Osteoblast (primary cell): ENCODE measurements around the gene TNNI3K. TPM values are rescaled to one million over a fixed set of nuclear protein-coding genes. Genes with fewer than 3 reads are reported as not detected.

Experiments
- DNase-seq: peaks from one replicate; pipeline ENCODE4 v3.0.0; 2011; ENCODE audit warnings: low spot score, mixed read lengths; ENCODE audit not compliant: insufficient read length; ENCODE audit errors: missing footprints
- H2AFZ ChIP-seq: 2 replicates; pipeline ENCODE4 v1.6.0; 2011; ENCODE audit warnings: mild to moderate bottlenecking, low read length
- H3K27ac ChIP-seq: 2 replicates; pipeline ENCODE4 v1.5.1; 2011; ENCODE audit warnings: mild to moderate bottlenecking, low read depth, low read length, moderate library complexity
- H3K27me3 ChIP-seq: 2 replicates; pipeline ENCODE4 v1.6.0; 2012; ENCODE audit warnings: mild to moderate bottlenecking, control low read depth, inconsistent platforms, low read length, moderate library complexity; ENCODE audit not compliant: insufficient read depth
- H3K36me3 ChIP-seq: 2 replicates; pipeline ENCODE4 v1.5.1; 2011; ENCODE audit warnings: mild to moderate bottlenecking, low read length, control low read depth, moderate library complexity; ENCODE audit not compliant: insufficient read depth
- H3K4me1 ChIP-seq: 2 replicates; pipeline ENCODE4 v1.5.1; 2011; ENCODE audit warnings: mild to moderate bottlenecking, low read length, control low read depth, moderate library complexity; ENCODE audit not compliant: insufficient read depth
- H3K4me2 ChIP-seq: 2 replicates; pipeline ENCODE4 v1.6.0; 2011; ENCODE audit warnings: mild to moderate bottlenecking, low read length; ENCODE audit not compliant: insufficient read depth
- H3K4me3 ChIP-seq: fragments of 200-600 bp; sonication (generic); 3 replicates; pipeline ENCODE4 v1.5.1; 2012; ENCODE audit warnings: mild to moderate bottlenecking, low read length, inconsistent platforms; ENCODE audit not compliant: insufficient read depth
- H3K79me2 ChIP-seq: 2 replicates; pipeline ENCODE4 v1.6.0; 2012; ENCODE audit warnings: mild to moderate bottlenecking, low read length, control low read depth, inconsistent platforms; ENCODE audit not compliant: insufficient read depth
- H3K9me3 ChIP-seq: 2 replicates; pipeline ENCODE4 v1.5.1; 2011; ENCODE audit warnings: low read depth, low read length, control low read depth
- H4K20me1 ChIP-seq: 2 replicates; pipeline ENCODE4 v1.6.0; 2012; ENCODE audit warnings: mild to moderate bottlenecking, low read length, control low read depth; ENCODE audit not compliant: insufficient read depth
- CTCF ChIP-seq: IDR thresholded peaks from 2 replicates; pipeline ENCODE4 v1.5.1; 2011; ENCODE audit warnings: mild to moderate bottlenecking, low read depth, low read length, moderate library complexity; ENCODE audit errors: extremely low read depth
- total RNA-seq: library from RNA; depleted of rRNA; stranded (reverse); fragments of >200 nt; gene quantifications from 2 replicates; pipeline ENCODE4 v1.2.3, GENCODE V29; 2012

TNNI3K gene
- total RNA-seq, 1 donor, result 0.72 TPM

GRCh38 chr1:74513411-74514300 is 278.5 kb downstream of the TNNI3K start:
- no peaks in the 10 kb centered on the region for H3K36me3 ChIP-seq
- no peaks in the 10 kb centered on the region for H3K79me2 ChIP-seq
- no peaks in the 10 kb centered on the region for H4K20me1 ChIP-seq
- no peak for TF ChIP-seq CTCF
- no peaks in the 10 kb centered on the region for H3K4me1 ChIP-seq
- no peak overlapping the region for H3K4me2 ChIP-seq
- no peaks in the 10 kb centered on the region for H3K27me3 ChIP-seq
- H2AFZ ChIP-seq, result no peak overlapping the region
- H3K27ac ChIP-seq, result no peak overlapping the region
- DNase-seq, result no peak
- no peak overlapping the region for H3K4me3 ChIP-seq
- no peaks in the 10 kb centered on the region for H3K9me3 ChIP-seq

- no peaks in the 10 kb centered on the region for H3K79me2 ChIP-seq
- H4K20me1 ChIP-seq, result no peaks in the 10 kb centered on the region
- no peak overlapping the region for H3K4me3 ChIP-seq
- no peaks in the 10 kb centered on the region for H3K4me1 ChIP-seq
- no peaks in the 10 kb centered on the region for H3K27me3 ChIP-seq
- no peaks in the 10 kb centered on the region for H3K36me3 ChIP-seq
- no peak for DNase-seq
- TF ChIP-seq CTCF, result no peak
- no peak overlapping the region for H3K27ac ChIP-seq
- no peaks in the 10 kb centered on the region for H3K9me3 ChIP-seq
- H3K4me2 ChIP-seq, result no peak overlapping the region
- no peak overlapping the region for H2AFZ ChIP-seq
Measured at GRCh38 chr1:74517599-74518051, 282.4 kb downstream of the TNNI3K start.

GRCh38 chr1:74522148-74522547 is 287.0 kb downstream of the TNNI3K start:
- Histone ChIP-seq H3K79me2 (no peaks in the 10 kb centered on the region), H3K4me1 (no peaks in the 10 kb centered on the region), H3K4me2 (no peak overlapping the region), H4K20me1 (no peaks in the 10 kb centered on the region), H3K36me3 (no peaks in the 10 kb centered on the region), H3K27me3 (no peaks in the 10 kb centered on the region), H2AFZ (no peak overlapping the region), H3K4me3 (no peak overlapping the region), H3K9me3 (no peaks in the 10 kb centered on the region), H3K27ac (no peak overlapping the region)
- TF ChIP-seq CTCF, result no peak
- no peak for DNase-seq

GRCh38 chr1:74523873-74524480 is 288.8 kb downstream of the TNNI3K start:
- no peak for TF ChIP-seq CTCF
- H3K4me2 ChIP-seq, result no peak overlapping the region
- H4K20me1 ChIP-seq, result no peaks in the 10 kb centered on the region
- no peak overlapping the region for H2AFZ ChIP-seq
- H3K27ac ChIP-seq, result no peak overlapping the region
- no peaks in the 10 kb centered on the region for H3K9me3 ChIP-seq
- DNase-seq, result no peak
- H3K27me3 ChIP-seq, result no peaks in the 10 kb centered on the region
- H3K4me1 ChIP-seq, result no peaks in the 10 kb centered on the region
- H3K79me2 ChIP-seq, result no peaks in the 10 kb centered on the region
- no peak overlapping the region for H3K4me3 ChIP-seq
- no peaks in the 10 kb centered on the region for H3K36me3 ChIP-seq
